ENCODE results near the gene YTHDC2.

YTHDC2 gene

GRCh38 chr5:113493446-113493845 lies 20.0 kb upstream of the YTHDC2 start:
- WGBS, result 96% methylated on average over 1 of the region's 1 CpG

GRCh38 chr5:113495422-113495841 lies 18.1 kb upstream of the YTHDC2 start:
- H3K9me3 ChIP-seq (ENCODE audit: insufficient read depth, low read depth, low read length), result peaks cover 11% of the 10 kb centered on the region
- 82% methylated on average over 1 of the region's 1 CpG for WGBS
- H3K4me1 ChIP-seq (ENCODE audit: insufficient read depth, low read length), result no peaks in the 10 kb centered on the region
- no peak overlapping the region for H3K9ac ChIP-seq (ENCODE audit: low read depth, low read length)
- H3K4me3 ChIP-seq (ENCODE audit: low read length), result no peak overlapping the region
- H3K27ac ChIP-seq (ENCODE audit: low read depth, low read length), result no peak overlapping the region
- H3K36me3 ChIP-seq (ENCODE audit: insufficient read depth, low read length), result no peaks in the 10 kb centered on the region
- no peaks in the 10 kb centered on the region; the same call in 1 of the 2 replicates for H3K27me3 ChIP-seq (ENCODE audit: insufficient read depth, low read length)

More at GRCh38 chr5:113493446-113493845, 20.0 kb upstream of the YTHDC2 start:
- Histone ChIP-seq H3K27ac (ENCODE audit: low read depth, low read length) (no peak overlapping the region), H3K4me1 (ENCODE audit: insufficient read depth, low read length) (no peaks in the 10 kb centered on the region), H3K36me3 (ENCODE audit: insufficient read depth, low read length) (no peaks in the 10 kb centered on the region), H3K9me3 (ENCODE audit: insufficient read depth, low read depth, low read length) (peaks cover 22% of the 10 kb centered on the region), H3K27me3 (ENCODE audit: insufficient read depth, low read length) (peaks cover 15% of the 10 kb centered on the region), H3K9ac (ENCODE audit: low read depth, low read length) (no peak overlapping the region), H3K4me3 (ENCODE audit: low read length) (no peak overlapping the region)

GRCh38 chr5:113502073-113502472 lies 11.4 kb upstream of the YTHDC2 start:
- no peak overlapping the region for H3K27ac ChIP-seq (ENCODE audit: low read depth, low read length)
- H3K4me1 ChIP-seq (ENCODE audit: insufficient read depth, low read length), result no peaks in the 10 kb centered on the region
- no peaks in the 10 kb centered on the region for H3K9me3 ChIP-seq (ENCODE audit: insufficient read depth, low read depth, low read length)
- WGBS, result 92% methylated on average over 3 of the region's 3 CpGs
- no peak overlapping the region for H3K9ac ChIP-seq (ENCODE audit: low read depth, low read length)
- no peak overlapping the region for H3K4me3 ChIP-seq (ENCODE audit: low read length)
- H3K36me3 ChIP-seq (ENCODE audit: insufficient read depth, low read length), result no peaks in the 10 kb centered on the region
- no peaks in the 10 kb centered on the region for H3K27me3 ChIP-seq (ENCODE audit: insufficient read depth, low read length)

GRCh38 chr5:113503146-113503545 lies 10.3 kb upstream of the YTHDC2 start:
- Histone ChIP-seq H3K27me3 (ENCODE audit: insufficient read depth, low read length) (no peaks in the 10 kb centered on the region), H3K4me1 (ENCODE audit: insufficient read depth, low read length) (no peaks in the 10 kb centered on the region), H3K9ac (ENCODE audit: low read depth, low read length) (no peak overlapping the region), H3K36me3 (ENCODE audit: insufficient read depth, low read length) (no peaks in the 10 kb centered on the region), H3K9me3 (ENCODE audit: insufficient read depth, low read depth, low read length) (no peaks in the 10 kb centered on the region), H3K4me3 (ENCODE audit: low read length) (no peak overlapping the region), H3K27ac (ENCODE audit: low read depth, low read length) (no peak overlapping the region)
- WGBS, result 93% methylated on average over 1 of the region's 1 CpG

GRCh38 chr5:113505181-113505580 lies 8.3 kb upstream of the YTHDC2 start:
- no peaks in the 10 kb centered on the region for H3K9me3 ChIP-seq (ENCODE audit: insufficient read depth, low read depth, low read length)
- no peak overlapping the region for H3K27ac ChIP-seq (ENCODE audit: low read depth, low read length)
- H3K9ac ChIP-seq (ENCODE audit: low read depth, low read length), result no peak overlapping the region
- 86% methylated on average over 5 of the region's 5 CpGs for WGBS
- no peaks in the 10 kb centered on the region for H3K4me1 ChIP-seq (ENCODE audit: insufficient read depth, low read length)
- no peaks in the 10 kb centered on the region for H3K27me3 ChIP-seq (ENCODE audit: insufficient read depth, low read length)
- no peaks in the 10 kb centered on the region for H3K36me3 ChIP-seq (ENCODE audit: insufficient read depth, low read length)
- no peak overlapping the region for H3K4me3 ChIP-seq (ENCODE audit: low read length)

GRCh38 chr5:113507601-113508000 lies 5.9 kb upstream of the YTHDC2 start:
- Histone ChIP-seq H3K27me3 (ENCODE audit: insufficient read depth, low read length) (no peaks in the 10 kb centered on the region), H3K9ac (ENCODE audit: low read depth, low read length) (no peak overlapping the region), H3K4me1 (ENCODE audit: insufficient read depth, low read length) (no peaks in the 10 kb centered on the region), H3K27ac (ENCODE audit: low read depth, low read length) (no peak overlapping the region), H3K4me3 (ENCODE audit: low read length) (no peak overlapping the region), H3K36me3 (ENCODE audit: insufficient read depth, low read length) (no peaks in the 10 kb centered on the region), H3K9me3 (ENCODE audit: insufficient read depth, low read depth, low read length) (no peaks in the 10 kb centered on the region)

GRCh38 chr5:113508756-113509155 lies 4.7 kb upstream of the YTHDC2 start:
- no peaks in the 10 kb centered on the region for H3K36me3 ChIP-seq (ENCODE audit: insufficient read depth, low read length)
- no peak overlapping the region for H3K9ac ChIP-seq (ENCODE audit: low read depth, low read length)
- no peak overlapping the region for H3K27ac ChIP-seq (ENCODE audit: low read depth, low read length)
- no peaks in the 10 kb centered on the region for H3K4me1 ChIP-seq (ENCODE audit: insufficient read depth, low read length)
- H3K27me3 ChIP-seq (ENCODE audit: insufficient read depth, low read length), result no peaks in the 10 kb centered on the region
- H3K9me3 ChIP-seq (ENCODE audit: insufficient read depth, low read depth, low read length), result no peaks in the 10 kb centered on the region
- no peak overlapping the region for H3K4me3 ChIP-seq (ENCODE audit: low read length)

GRCh38 chr5:113510836-113511451 lies 2.5 kb upstream of the YTHDC2 start:
- H3K9ac ChIP-seq (ENCODE audit: low read depth, low read length), result no peak overlapping the region
- H3K36me3 ChIP-seq (ENCODE audit: insufficient read depth, low read length), result peaks cover 8% of the 10 kb centered on the region; the same call in 1 of the 2 replicates
- no peaks in the 10 kb centered on the region for H3K9me3 ChIP-seq (ENCODE audit: insufficient read depth, low read depth, low read length)
- peaks cover 9% of the 10 kb centered on the region; the same call in 1 of the 2 replicates for H3K4me1 ChIP-seq (ENCODE audit: insufficient read depth, low read length)
- H3K27ac ChIP-seq (ENCODE audit: low read depth, low read length), result no peak overlapping the region
- no peak overlapping the region for H3K4me3 ChIP-seq (ENCODE audit: low read length)
- no peaks in the 10 kb centered on the region for H3K27me3 ChIP-seq (ENCODE audit: insufficient read depth, low read length)
- WGBS, result 86% methylated on average over 5 of the region's 6 CpGs

- no peak overlapping the region for H3K9ac ChIP-seq (ENCODE audit: low read depth, low read length)
- no peak overlapping the region for H3K4me3 ChIP-seq (ENCODE audit: low read length)
- 91% methylated on average over 3 of the region's 3 CpGs for WGBS
- H3K36me3 ChIP-seq (ENCODE audit: insufficient read depth, low read length), result peaks cover 21% of the 10 kb centered on the region
- no peaks in the 10 kb centered on the region for H3K27me3 ChIP-seq (ENCODE audit: insufficient read depth, low read length)
- H3K9me3 ChIP-seq (ENCODE audit: insufficient read depth, low read depth, low read length), result no peaks in the 10 kb centered on the region
- H3K4me1 ChIP-seq (ENCODE audit: insufficient read depth, low read length), result peaks cover 9% of the 10 kb centered on the region; the same call in 1 of the 2 replicates
- no peak overlapping the region for H3K27ac ChIP-seq (ENCODE audit: low read depth, low read length)
Measured at GRCh38 chr5:113512341-113512740, 1.2 kb upstream of the YTHDC2 start.

GRCh38 chr5:113514289-113514635 lies 768 bp downstream of the YTHDC2 start:
- H3K4me1 ChIP-seq (ENCODE audit: insufficient read depth, low read length), result peaks cover 9% of the 10 kb centered on the region; the same call in 1 of the 2 replicates
- H3K4me3 ChIP-seq (ENCODE audit: low read length), result peak overlapping the region; percentile 84
- H3K27ac ChIP-seq (ENCODE audit: low read depth, low read length), result no peak overlapping the region
- H3K9me3 ChIP-seq (ENCODE audit: insufficient read depth, low read depth, low read length), result no peaks in the 10 kb centered on the region
- WGBS, result 13% methylated on average over 9 of the region's 9 CpGs
- peak overlapping the region; percentile 86 for H3K9ac ChIP-seq (ENCODE audit: low read depth, low read length)
- H3K36me3 ChIP-seq (ENCODE audit: insufficient read depth, low read length), result peaks cover 34% of the 10 kb centered on the region
- no peaks in the 10 kb centered on the region for H3K27me3 ChIP-seq (ENCODE audit: insufficient read depth, low read length)

GRCh38 chr5:113518884-113519283 lies 5.4 kb downstream of the YTHDC2 start:
- H3K4me1 ChIP-seq (ENCODE audit: insufficient read depth, low read length), result peaks cover 11% of the 10 kb centered on the region; the same call in 1 of the 2 replicates
- H3K27ac ChIP-seq (ENCODE audit: low read depth, low read length), result no peak overlapping the region
- H3K4me3 ChIP-seq (ENCODE audit: low read length), result no peak overlapping the region
- 97% methylated on average over 4 of the region's 4 CpGs for WGBS
- H3K36me3 ChIP-seq (ENCODE audit: insufficient read depth, low read length), result peaks cover 44% of the 10 kb centered on the region
- no peaks in the 10 kb centered on the region for H3K9me3 ChIP-seq (ENCODE audit: insufficient read depth, low read depth, low read length)
- H3K27me3 ChIP-seq (ENCODE audit: insufficient read depth, low read length), result no peaks in the 10 kb centered on the region
- no peak overlapping the region for H3K9ac ChIP-seq (ENCODE audit: low read depth, low read length)

- no peaks in the 10 kb centered on the region for H3K9me3 ChIP-seq (ENCODE audit: insufficient read depth, low read depth, low read length)
- no peak overlapping the region for H3K4me3 ChIP-seq (ENCODE audit: low read length)
- H3K36me3 ChIP-seq (ENCODE audit: insufficient read depth, low read length), result peaks cover 44% of the 10 kb centered on the region
- no peak overlapping the region for H3K9ac ChIP-seq (ENCODE audit: low read depth, low read length)
- 98% methylated on average over 2 of the region's 2 CpGs for WGBS
- peaks cover 10% of the 10 kb centered on the region; the same call in 1 of the 2 replicates for H3K4me1 ChIP-seq (ENCODE audit: insufficient read depth, low read length)
- H3K27ac ChIP-seq (ENCODE audit: low read depth, low read length), result no peak overlapping the region; the same call in 1 of the 2 replicates
- H3K27me3 ChIP-seq (ENCODE audit: insufficient read depth, low read length), result no peaks in the 10 kb centered on the region
Measured at GRCh38 chr5:113519412-113519811, 5.9 kb downstream of the YTHDC2 start.
